ENCODE results near the gene FDPS. TPM values are rescaled to one million over a fixed set of nuclear protein-coding genes. Genes with fewer than 3 reads are reported as not detected.

The FDPS gene
- total RNA-seq, 1 donor from 2014 or later = 215 TPM

- H3K27ac Mint-ChIP-seq = no peak overlapping the region
- H3K4me3 ChIP-seq = peak overlapping the region; percentile 47
- no peaks in the 10 kb centered on the region for H4K20me1 ChIP-seq (ENCODE audit: low read depth)
- TF ChIP-seq CTCF (IDR thresholded peaks at IDR 0.05) = no peak
- no peak for TF ChIP-seq EZH2 (IDR thresholded peaks at IDR 0.05)
- no peak for TF ChIP-seq EZH2phosphoT487 (IDR thresholded peaks at IDR 0.05)
- no peaks in the 10 kb centered on the region for H3K36me3 ChIP-seq
- peaks cover 25% of the 10 kb centered on the region for H3K27me3 Mint-ChIP-seq (ENCODE audit: insufficient read depth, low read depth)
- peaks cover 5% of the 10 kb centered on the region for H3K9me3 Mint-ChIP-seq
- H2AFZ ChIP-seq (replicated peaks) = peak overlapping the region; percentile 93
- H3F3A ChIP-seq (ENCODE audit: low read depth) = peaks cover 3% of the 10 kb centered on the region
- no peak overlapping the region for H3K9ac ChIP-seq
- DNase-seq (ENCODE audit: low spot score) = no peak
- peaks cover 6% of the 10 kb centered on the region for H3K4me1 Mint-ChIP-seq
- H3K4me3 Mint-ChIP-seq = no peak overlapping the region
- H3K36me3 Mint-ChIP-seq = no peaks in the 10 kb centered on the region
- H3K79me2 ChIP-seq (ENCODE audit: low read depth) = no peaks in the 10 kb centered on the region
- H3K4me2 ChIP-seq = peak overlapping the region; percentile 83
- H3K27me3 ChIP-seq = peaks cover 51% of the 10 kb centered on the region
- H3K27ac ChIP-seq = no peak overlapping the region
- H3K4me1 ChIP-seq = no peaks in the 10 kb centered on the region
- H3K9me3 ChIP-seq (ENCODE audit: low read depth) = no peaks in the 10 kb centered on the region
These were observed 12.8 kb upstream of the FDPS start for GRCh38 chr1:155295942-155296267.

- no peak overlapping the region for H3K27ac ChIP-seq
- DNase-seq (ENCODE audit: low spot score) = no peak
- peaks cover 21% of the 10 kb centered on the region for H3K27me3 Mint-ChIP-seq (ENCODE audit: insufficient read depth, low read depth)
These were observed 12.0 kb upstream of the FDPS start for GRCh38 chr1:155296661-155297060.

GRCh38 chr1:155297384-155297783 lies 11.3 kb upstream of the FDPS start:
- H3K4me3 ChIP-seq = no peak overlapping the region
- no peak overlapping the region for H3K4me3 Mint-ChIP-seq
- no peak for TF ChIP-seq EZH2phosphoT487 (IDR thresholded peaks at IDR 0.05)
- TF ChIP-seq EZH2 (IDR thresholded peaks at IDR 0.05) = no peak
- no peak for TF ChIP-seq CTCF (IDR thresholded peaks at IDR 0.05)
- H2AFZ ChIP-seq (replicated peaks) = no peak overlapping the region
- H3K9me3 Mint-ChIP-seq = peaks cover 5% of the 10 kb centered on the region
- no peak overlapping the region for H3K27ac Mint-ChIP-seq
- no peaks in the 10 kb centered on the region for H3K79me2 ChIP-seq (ENCODE audit: low read depth)
- H3K4me1 Mint-ChIP-seq = peaks cover 6% of the 10 kb centered on the region
- no peaks in the 10 kb centered on the region for H3K36me3 Mint-ChIP-seq
- H3K4me2 ChIP-seq = no peak overlapping the region
- H3K9me3 ChIP-seq (ENCODE audit: low read depth) = no peaks in the 10 kb centered on the region
- H3K4me1 ChIP-seq = no peaks in the 10 kb centered on the region
- H4K20me1 ChIP-seq (ENCODE audit: low read depth) = no peaks in the 10 kb centered on the region
- H3K9ac ChIP-seq = no peak overlapping the region
- peaks cover 20% of the 10 kb centered on the region for H3K27me3 Mint-ChIP-seq (ENCODE audit: insufficient read depth, low read depth)
- H3K27ac ChIP-seq = no peak overlapping the region
- H3K36me3 ChIP-seq = no peaks in the 10 kb centered on the region
- peaks cover 51% of the 10 kb centered on the region for H3K27me3 ChIP-seq
- H3F3A ChIP-seq (ENCODE audit: low read depth) = peaks cover 3% of the 10 kb centered on the region
- DNase-seq (ENCODE audit: low spot score) = no peak

More at GRCh38 chr1:155296661-155297060, 12.0 kb upstream of the FDPS start:
- H3K79me2 ChIP-seq (ENCODE audit: low read depth) = no peaks in the 10 kb centered on the region
- no peak overlapping the region for H2AFZ ChIP-seq (replicated peaks)
- no peak for TF ChIP-seq EZH2phosphoT487 (IDR thresholded peaks at IDR 0.05)
- no peak for TF ChIP-seq EZH2 (IDR thresholded peaks at IDR 0.05)
- TF ChIP-seq CTCF (IDR thresholded peaks at IDR 0.05) = no peak
- Mint-ChIP-seq H3K9me3 (peaks cover 5% of the 10 kb centered on the region), H3K27ac (peak overlapping the region; percentile 1), H3K36me3 (no peaks in the 10 kb centered on the region), H3K4me3 (no peak overlapping the region), H3K4me1 (peaks cover 6% of the 10 kb centered on the region)
- no peaks in the 10 kb centered on the region for H4K20me1 ChIP-seq (ENCODE audit: low read depth)
- H3K36me3 ChIP-seq = no peaks in the 10 kb centered on the region
- no peak overlapping the region for H3K9ac ChIP-seq
- no peak overlapping the region for H3K4me2 ChIP-seq
- no peaks in the 10 kb centered on the region for H3K4me1 ChIP-seq
- H3K9me3 ChIP-seq (ENCODE audit: low read depth) = no peaks in the 10 kb centered on the region
- H3K27me3 ChIP-seq = peaks cover 51% of the 10 kb centered on the region
- H3F3A ChIP-seq (ENCODE audit: low read depth) = peaks cover 3% of the 10 kb centered on the region
- H3K4me3 ChIP-seq = no peak overlapping the region

Measured in neural progenitor cell (in vitro differentiated cells).